Fibroblast of upper back skin (primary cell): ENCODE measurements around the gene PIWIL4.
"Not testable (repeated sequence)": the region's sequence is repeated elsewhere in the genome, so short reads cannot be mapped to it uniquely, and the experiment has no call there.

ENCODE experiments used
- DNase-seq: peaks from one replicate; pipeline ENCODE4 v3.0.0-alpha.2; 2013

PIWIL4 gene

GRCh38 chr11:94549146-94549545 is 18.0 kb upstream of the PIWIL4 start:
- DNase-seq = no peak

DNA sequence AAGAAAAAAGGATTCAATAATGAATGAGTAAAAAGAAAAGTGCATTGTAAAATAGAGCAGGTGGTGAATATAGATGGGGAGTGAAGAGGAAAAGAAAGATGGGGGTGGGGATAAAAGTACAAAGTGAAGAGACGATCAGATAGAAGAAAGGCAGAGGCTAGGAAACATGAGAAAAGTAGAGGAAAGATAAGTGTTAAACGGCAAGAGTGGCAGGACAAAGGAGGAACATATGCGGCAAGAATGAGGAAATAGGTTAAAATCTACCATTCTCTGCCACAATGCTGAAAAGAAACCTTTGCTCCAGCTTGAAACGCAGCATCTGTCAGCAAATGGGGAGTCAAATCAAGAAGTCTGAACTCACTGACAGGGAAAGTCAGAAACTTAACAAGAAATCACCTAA is 16.7 kb upstream of the PIWIL4 start:
- no peak for DNase-seq

- peak; percentile 68 for DNase-seq
Observed at GRCh38 chr11:94553938-94554337, 13.2 kb upstream of the PIWIL4 start.

DNA sequence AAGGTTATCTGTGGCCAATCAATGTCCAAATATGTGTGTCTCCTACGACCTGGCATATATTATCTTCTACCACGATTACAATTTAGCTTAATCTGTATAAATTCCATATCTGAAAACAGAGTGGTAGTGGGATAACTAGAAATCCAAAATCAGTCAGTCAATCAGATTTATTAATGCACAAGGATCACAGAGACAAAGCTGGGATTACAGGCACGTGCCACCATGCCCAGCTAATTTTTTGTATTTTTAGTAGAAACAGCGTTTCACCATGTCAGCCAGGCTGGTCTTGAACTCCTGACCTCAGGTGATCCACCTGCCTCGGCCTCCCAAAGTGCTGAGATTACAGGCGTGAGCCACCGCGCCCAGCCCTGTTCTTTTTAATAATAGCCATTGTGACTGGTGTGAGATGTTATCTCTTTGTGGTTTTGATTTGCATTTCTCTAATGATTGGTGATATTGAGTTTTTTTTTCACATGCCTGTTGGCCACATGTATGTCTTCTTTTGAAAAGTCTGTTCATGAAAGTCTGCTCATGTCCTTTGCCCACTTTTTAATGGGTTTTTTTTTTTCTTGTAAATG is 11.3 kb upstream of the PIWIL4 start:
- not testable (repeated sequence) for DNase-seq

DNA sequence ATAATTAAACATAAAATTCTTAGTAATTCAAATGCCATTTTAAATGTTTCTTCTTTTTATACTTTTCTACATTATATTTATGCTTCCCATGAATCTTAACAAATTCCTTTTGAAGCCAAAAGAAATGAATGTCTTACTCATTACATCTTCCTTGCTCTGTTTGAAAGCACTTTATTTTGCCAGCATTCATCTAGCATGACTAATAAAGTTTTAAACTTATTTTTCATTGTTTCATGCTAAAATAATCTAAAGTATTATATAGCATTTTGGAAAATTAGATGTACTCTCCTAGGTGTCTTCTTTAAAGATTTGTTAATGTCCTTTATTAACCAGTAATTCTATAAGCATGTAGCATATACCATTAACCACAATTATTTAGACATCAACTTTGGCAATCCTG is 9.7 kb upstream of the PIWIL4 start:
- peak; percentile 54 for DNase-seq

DNA sequence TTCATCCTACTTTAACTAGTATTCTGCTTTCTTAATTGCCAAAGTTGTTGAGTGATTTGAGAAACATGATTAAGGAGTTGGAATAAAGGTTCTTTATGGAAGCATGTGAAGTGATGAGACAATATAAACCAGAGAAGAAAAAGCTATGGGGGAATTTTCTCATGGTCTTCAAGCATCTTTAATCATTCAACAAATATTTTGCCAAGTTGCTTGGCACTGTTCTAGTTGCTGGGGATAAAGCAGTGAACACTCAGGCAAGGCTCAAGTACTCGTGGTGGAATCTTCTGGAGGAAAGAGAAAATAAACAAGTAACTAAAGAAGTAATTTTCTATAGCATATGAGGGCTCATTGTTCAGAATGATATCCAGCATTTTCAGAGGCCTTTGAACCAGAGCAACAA is 9.2 kb upstream of the PIWIL4 start:
- DNase-seq = peak; percentile 36

DNA sequence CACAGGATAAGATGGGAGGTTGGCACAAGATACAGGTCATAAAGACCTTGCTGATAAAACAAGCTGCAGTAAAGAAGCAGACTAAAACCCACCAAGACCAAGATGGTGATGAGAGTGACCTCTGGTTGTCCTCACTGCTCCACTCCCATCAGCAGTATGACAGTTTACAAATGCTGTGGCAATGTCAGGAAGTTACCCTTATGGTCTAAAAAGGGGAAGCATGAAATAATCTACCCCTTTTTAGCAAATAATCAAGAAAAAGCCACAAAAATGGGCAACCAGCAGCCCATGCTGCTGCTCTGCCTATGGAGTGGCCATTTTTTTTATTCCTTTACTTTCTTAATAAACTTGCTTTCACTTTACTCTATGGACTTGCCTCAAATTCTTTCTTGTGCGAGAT is 8.7 kb upstream of the PIWIL4 start:
- DNase-seq = no peak

DNA sequence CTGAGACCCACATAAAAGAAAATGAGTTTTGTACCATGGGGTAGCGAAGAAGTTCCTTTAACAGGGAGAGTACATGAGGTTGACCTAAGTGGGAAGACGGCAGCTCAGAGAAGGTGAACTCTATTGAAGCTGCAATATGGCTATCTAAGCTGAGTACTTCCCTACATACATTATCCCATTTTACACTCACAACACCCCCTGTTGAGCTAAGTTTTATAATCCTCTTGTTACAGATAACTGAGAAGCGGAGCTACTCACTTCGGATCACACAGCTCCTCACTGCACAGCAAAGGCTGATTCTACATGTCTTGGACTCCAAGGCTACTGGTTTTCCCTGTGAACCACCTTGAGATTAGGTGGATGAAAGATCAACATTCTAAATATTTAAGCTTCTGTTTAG is 8.2 kb upstream of the PIWIL4 start:
- no peak for DNase-seq

- DNase-seq = no peak
Observed at GRCh38 chr11:94559361-94559760, 7.8 kb upstream of the PIWIL4 start.

- DNase-seq = no peak
Observed at GRCh38 chr11:94560834-94561233, 6.3 kb upstream of the PIWIL4 start.

GRCh38 chr11:94563176-94563847 is 3.9 kb upstream of the PIWIL4 start:
- DNase-seq = peak; percentile 76

- DNase-seq = no peak
Observed at GRCh38 chr11:94563848-94564467, 3.2 kb upstream of the PIWIL4 start.

DNA sequence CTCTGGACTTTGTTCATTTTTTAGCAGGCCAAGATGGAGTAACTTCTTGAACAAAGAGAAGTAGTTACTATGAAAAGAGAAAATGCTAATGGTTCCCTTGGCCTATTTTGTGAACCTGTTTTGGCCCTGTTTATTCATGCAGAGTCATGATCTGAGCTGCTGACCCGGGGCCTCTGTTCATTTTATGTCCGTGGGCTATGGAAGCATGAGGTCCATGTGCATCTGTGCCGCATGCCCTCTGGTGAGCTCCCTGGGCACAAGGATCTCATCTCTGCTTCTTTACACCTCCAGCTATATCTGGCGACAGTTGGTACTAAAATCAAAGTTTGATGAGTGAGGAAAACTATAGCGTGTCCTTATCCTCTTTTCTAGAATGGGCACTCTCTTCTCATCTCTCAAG is 1.0 kb downstream of the PIWIL4 start:
- no peak for DNase-seq

DNA sequence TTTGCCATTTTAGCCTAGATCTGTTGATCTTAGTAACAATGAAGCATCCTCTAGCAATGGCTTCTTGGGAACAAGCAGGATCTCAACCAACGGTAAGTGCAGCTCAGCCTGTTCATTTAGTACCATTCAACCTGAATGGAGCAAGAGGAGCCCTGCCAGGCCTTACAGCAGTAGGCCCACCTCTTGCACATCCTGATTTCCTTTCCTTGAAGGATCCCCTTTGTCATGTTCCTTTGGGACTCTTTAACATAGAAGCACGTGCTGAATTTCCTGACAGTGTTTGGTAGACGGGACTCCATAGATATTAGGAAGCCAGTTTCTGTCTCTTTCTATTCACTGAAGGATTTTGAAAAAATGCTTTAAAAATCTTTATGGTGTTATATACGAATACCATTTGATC is 1.5 kb downstream of the PIWIL4 start:
- DNase-seq = no peak

GRCh38 chr11:94572975-94573374 is 5.8 kb downstream of the PIWIL4 start:
- not testable (repeated sequence) for DNase-seq

- DNase-seq = peak; percentile 90
Observed at GRCh38 chr11:94574193-94574961, 7.2 kb downstream of the PIWIL4 start.

GRCh38 chr11:94576306-94576705 is 9.1 kb downstream of the PIWIL4 start:
- DNase-seq = no peak

DNA sequence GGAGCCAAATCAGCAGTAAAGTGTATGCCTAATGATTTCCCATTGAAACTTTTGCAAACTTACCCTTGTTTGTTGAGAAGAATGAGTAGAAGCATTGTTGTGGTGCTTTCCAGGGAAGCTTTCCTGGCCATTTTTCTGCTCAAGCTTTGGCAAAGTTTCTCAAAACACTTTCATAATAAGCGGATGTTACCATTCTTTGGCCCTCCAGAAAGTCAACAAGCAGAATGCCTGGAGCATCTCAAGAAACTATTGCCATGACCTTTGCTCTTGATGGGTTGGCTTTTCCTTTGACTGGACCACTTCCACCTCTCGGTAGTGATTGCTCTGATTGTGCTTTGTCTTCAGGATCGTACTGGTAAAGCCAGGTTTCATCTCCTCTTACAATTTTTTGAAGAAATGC is 10.7 kb downstream of the PIWIL4 start:
- DNase-seq = no peak

- DNase-seq = no peak
Observed at GRCh38 chr11:94581926-94582325, 14.8 kb downstream of the PIWIL4 start.

GRCh38 chr11:94583213-94583865 is 16.2 kb downstream of the PIWIL4 start:
- no peak for DNase-seq

GRCh38 chr11:94583866-94584500 is 16.8 kb downstream of the PIWIL4 start:
- DNase-seq = peak; percentile 6

DNA sequence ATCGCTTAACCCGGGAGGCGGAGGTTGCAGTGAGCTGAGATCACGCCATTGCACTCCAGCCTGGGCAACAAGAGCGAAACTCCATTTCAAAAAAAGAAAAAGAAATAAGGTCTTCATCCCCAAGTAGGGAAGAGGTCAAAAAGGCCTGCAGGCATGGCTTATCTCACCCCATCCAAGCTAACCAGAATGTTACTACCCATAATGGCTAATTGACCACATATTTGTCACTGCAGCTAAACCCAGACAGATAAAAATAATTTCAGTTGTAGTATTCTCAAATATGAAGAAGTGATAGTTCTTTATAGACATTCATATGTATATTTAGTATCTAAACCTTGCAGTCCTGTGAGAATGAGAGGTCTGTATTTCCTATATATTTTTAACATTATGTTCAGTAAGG is 17.8 kb downstream of the PIWIL4 start:
- DNase-seq = no peak

GRCh38 chr11:94585399-94585798 is 18.2 kb downstream of the PIWIL4 start:
- DNase-seq = no peak
